Activated naive CD4-positive, alpha-beta T cell treated with anti-CD3 and anti-CD28 coated beads, Interleukin-2, amount 10 ng/mL, durations not matched to agents 7 days and 5 days (primary cell): ENCODE data around the gene SLC34A1.
A peak's percentile ranks its signal among the peaks of the same experiment; 100 is the strongest.

ENCODE experiments used
- CTCF ChIA-PET: fragments of 350-600 bp; sonication (Branson Sonifier 250); formaldehyde crosslinking; loops from one replicate; lab custom pipeline; 2021; ENCODE audit warnings: antibody characterized with exemption; lab: Charles Lee
- DNase-seq: peaks from one replicate; pipeline ENCODE4 v3.0.0-alpha.2; 2020
- H3K27ac Mint-ChIP-seq: one replicate; pipeline ENCODE4 v1.8.0; 2021; ENCODE audit warnings: mild to moderate bottlenecking, moderate library complexity, mixed read lengths
- H3K27me3 Mint-ChIP-seq: one replicate; pipeline ENCODE4 v1.8.0; 2021; ENCODE audit warnings: mild to moderate bottlenecking, mixed read lengths
- H3K36me3 Mint-ChIP-seq: one replicate; pipeline ENCODE4 v1.8.0; 2021; ENCODE audit warnings: mixed read lengths
- H3K4me1 Mint-ChIP-seq: one replicate; pipeline ENCODE4 v1.8.0; 2021; ENCODE audit warnings: mixed read lengths
- H3K4me3 Mint-ChIP-seq: one replicate; pipeline ENCODE4 v1.8.0; 2021; ENCODE audit warnings: mild to moderate bottlenecking, moderate library complexity, mixed read lengths
- H3K9me3 Mint-ChIP-seq: one replicate; pipeline ENCODE4 v1.8.0; 2021; ENCODE audit warnings: mixed read lengths

Gene SLC34A1

GRCh38 chr5:177376107-177376506, 8.1 kb upstream of the SLC34A1 start:
- Mint-ChIP-seq H3K9me3 (no peaks in the 10 kb centered on the region), H3K36me3 (peaks cover 34% of the 10 kb centered on the region), H3K27me3 (peaks cover 6% of the 10 kb centered on the region), H3K4me3 (no peak overlapping the region), H3K27ac (no peak overlapping the region), H3K4me1 (peaks cover 52% of the 10 kb centered on the region)
- CTCF ChIA-PET, result interaction anchor here (0.9 kb wide), 1 partner anchor 14 kb away, joined by 4 read pairs; no protein-coding TSS in a partner anchor
- no peak for DNase-seq

- Mint-ChIP-seq H3K36me3 (peaks cover 16% of the 10 kb centered on the region), H3K27ac (no peak overlapping the region), H3K9me3 (no peaks in the 10 kb centered on the region), H3K27me3 (peaks cover 13% of the 10 kb centered on the region), H3K4me3 (no peak overlapping the region), H3K4me1 (peaks cover 44% of the 10 kb centered on the region)
- CTCF ChIA-PET, result interaction anchor here (0.6 to 3.7 kb wide), 9 partner anchors 9 to 123 kb away, joined by 3 to 32 read pairs (median 5); no protein-coding TSS in a partner anchor
- no peak for DNase-seq
These were observed 6.1 kb upstream of the SLC34A1 start for GRCh38 chr5:177377851-177378776.

- Mint-ChIP-seq H3K4me1 (peaks cover 34% of the 10 kb centered on the region), H3K4me3 (no peak overlapping the region), H3K27me3 (peaks cover 23% of the 10 kb centered on the region), H3K27ac (no peak overlapping the region), H3K36me3 (peaks cover 9% of the 10 kb centered on the region), H3K9me3 (no peaks in the 10 kb centered on the region)
- CTCF ChIA-PET, result interaction anchor here (0.6 to 3.7 kb wide), 10 partner anchors 10 to 122 kb away, joined by 3 to 32 read pairs (median 5); no protein-coding TSS in a partner anchor
- no peak for DNase-seq
These were observed 5.0 kb upstream of the SLC34A1 start for GRCh38 chr5:177378884-177379883.

GRCh38 chr5:177380805-177381126, 3.5 kb upstream of the SLC34A1 start:
- H3K4me1 Mint-ChIP-seq, result peaks cover 29% of the 10 kb centered on the region
- no peak for DNase-seq

GRCh38 chr5:177382423-177383029, 1.7 kb upstream of the SLC34A1 start:
- DNase-seq, result peak; percentile 64
- H3K4me3 Mint-ChIP-seq, result no peak overlapping the region

More at GRCh38 chr5:177380805-177381126, 3.5 kb upstream of the SLC34A1 start:
- Mint-ChIP-seq H3K36me3 (no peaks in the 10 kb centered on the region), H3K27me3 (peaks cover 36% of the 10 kb centered on the region), H3K4me3 (no peak overlapping the region), H3K27ac (no peak overlapping the region), H3K9me3 (no peaks in the 10 kb centered on the region)
- CTCF ChIA-PET, result interaction anchor here (1.9 to 3.7 kb wide), 2 partner anchors 9 to 10 kb away, joined by 8 to 32 read pairs; no protein-coding TSS in a partner anchor

GRCh38 chr5:177383181-177383580, 1.1 kb upstream of the SLC34A1 start:
- no peak for DNase-seq
- CTCF ChIA-PET, result interaction anchor here (0.8 to 2.5 kb wide), 14 partner anchors 9 to 271 kb away, joined by 3 to 25 read pairs (median 4); partner anchors contain the start of gene LMAN2
- Mint-ChIP-seq H3K4me3 (no peak overlapping the region), H3K27me3 (peaks cover 45% of the 10 kb centered on the region), H3K27ac (no peak overlapping the region), H3K36me3 (no peaks in the 10 kb centered on the region), H3K4me1 (peaks cover 34% of the 10 kb centered on the region), H3K9me3 (no peaks in the 10 kb centered on the region)

More at GRCh38 chr5:177382423-177383029, 1.7 kb upstream of the SLC34A1 start:
- H3K27me3 Mint-ChIP-seq, result peaks cover 44% of the 10 kb centered on the region
- H3K36me3 Mint-ChIP-seq, result no peaks in the 10 kb centered on the region
- H3K27ac Mint-ChIP-seq, result no peak overlapping the region
- no peaks in the 10 kb centered on the region for H3K9me3 Mint-ChIP-seq
- peaks cover 31% of the 10 kb centered on the region for H3K4me1 Mint-ChIP-seq
- CTCF ChIA-PET, result interaction anchor here (0.7 to 2.5 kb wide), 16 partner anchors 10 to 271 kb away, joined by 3 to 25 read pairs (median 4); partner anchors contain the start of gene LMAN2

GRCh38 chr5:177385720-177386119, 1.5 kb downstream of the SLC34A1 start:
- peaks cover 49% of the 10 kb centered on the region for H3K4me1 Mint-ChIP-seq
- no peaks in the 10 kb centered on the region for H3K9me3 Mint-ChIP-seq
- no peak overlapping the region for H3K4me3 Mint-ChIP-seq
- DNase-seq, result no peak
- CTCF ChIA-PET, result interaction anchor here (8.9 kb wide), 1 partner anchor 14 kb away, joined by 112 read pairs; no protein-coding TSS in a partner anchor
- H3K27ac Mint-ChIP-seq, result no peak overlapping the region
- H3K36me3 Mint-ChIP-seq, result no peaks in the 10 kb centered on the region
- peaks cover 55% of the 10 kb centered on the region for H3K27me3 Mint-ChIP-seq

GRCh38 chr5:177386542-177386941, 2.3 kb downstream of the SLC34A1 start:
- Mint-ChIP-seq H3K27me3 (peaks cover 55% of the 10 kb centered on the region), H3K9me3 (no peaks in the 10 kb centered on the region), H3K4me3 (no peak overlapping the region), H3K4me1 (peaks cover 54% of the 10 kb centered on the region), H3K27ac (no peak overlapping the region), H3K36me3 (no peaks in the 10 kb centered on the region)
- DNase-seq, result no peak
- CTCF ChIA-PET, result interaction anchor here (8.9 kb wide), 1 partner anchor 15 kb away, joined by 112 read pairs; no protein-coding TSS in a partner anchor

GRCh38 chr5:177387405-177387804, 3.2 kb downstream of the SLC34A1 start:
- Mint-ChIP-seq H3K27ac (no peak overlapping the region), H3K36me3 (no peaks in the 10 kb centered on the region), H3K9me3 (no peaks in the 10 kb centered on the region), H3K4me1 (peaks cover 50% of the 10 kb centered on the region), H3K4me3 (no peak overlapping the region), H3K27me3 (peaks cover 53% of the 10 kb centered on the region)
- no peak for DNase-seq
- CTCF ChIA-PET, result interaction anchor here (6.4 to 8.9 kb wide), 3 partner anchors 16 to 113 kb away, joined by 112 to 177 read pairs (median 114); partner anchors contain the start of genes PDLIM7 and PFN3

- no peak overlapping the region for H3K4me3 Mint-ChIP-seq
- H3K9me3 Mint-ChIP-seq, result no peaks in the 10 kb centered on the region
- peaks cover 49% of the 10 kb centered on the region for H3K4me1 Mint-ChIP-seq
- peaks cover 55% of the 10 kb centered on the region for H3K27me3 Mint-ChIP-seq
- H3K36me3 Mint-ChIP-seq, result no peaks in the 10 kb centered on the region
- peak overlapping the region; percentile 92 for H3K27ac Mint-ChIP-seq
- CTCF ChIA-PET, result interaction anchor here (0.8 to 8.9 kb wide), 16 partner anchors 10 to 275 kb away, joined by 3 to 177 read pairs (median 24); partner anchors contain the start of genes LMAN2, MXD3, PDLIM7 and PFN3
- DNase-seq, result no peak
These were observed 4.4 kb downstream of the SLC34A1 start for GRCh38 chr5:177388521-177389052.

GRCh38 chr5:177389241-177390169, 5.3 kb downstream of the SLC34A1 start:
- peak; percentile 54 for DNase-seq
- peak overlapping the region; percentile 21 for H3K4me3 Mint-ChIP-seq
- peaks cover 55% of the 10 kb centered on the region for H3K27me3 Mint-ChIP-seq
- no peaks in the 10 kb centered on the region for H3K9me3 Mint-ChIP-seq
- CTCF ChIA-PET, result interaction anchor here (0.8 to 8.9 kb wide), 31 partner anchors 11 to 281 kb away, joined by 3 to 177 read pairs (median 7); partner anchors contain the start of genes GRK6, LMAN2, MXD3 and PDLIM7
- peaks cover 49% of the 10 kb centered on the region for H3K4me1 Mint-ChIP-seq
- H3K27ac Mint-ChIP-seq, result peak overlapping the region; percentile 92
- H3K36me3 Mint-ChIP-seq, result no peaks in the 10 kb centered on the region
